ENCODE results near the gene SIPA1L3. TPM values are rescaled to one million over a fixed set of nuclear protein-coding genes. Genes with fewer than 3 reads are reported as not detected.
A peak's percentile ranks its signal among the peaks of the same experiment; 100 is the strongest.

The SIPA1L3 gene
- total and polyA plus RNA-seq, 2 of the 13 experiments (the other 11 are each of a cell fraction or from before 2014, with no cell fraction given): 5.5 to 7.7 TPM

DNA sequence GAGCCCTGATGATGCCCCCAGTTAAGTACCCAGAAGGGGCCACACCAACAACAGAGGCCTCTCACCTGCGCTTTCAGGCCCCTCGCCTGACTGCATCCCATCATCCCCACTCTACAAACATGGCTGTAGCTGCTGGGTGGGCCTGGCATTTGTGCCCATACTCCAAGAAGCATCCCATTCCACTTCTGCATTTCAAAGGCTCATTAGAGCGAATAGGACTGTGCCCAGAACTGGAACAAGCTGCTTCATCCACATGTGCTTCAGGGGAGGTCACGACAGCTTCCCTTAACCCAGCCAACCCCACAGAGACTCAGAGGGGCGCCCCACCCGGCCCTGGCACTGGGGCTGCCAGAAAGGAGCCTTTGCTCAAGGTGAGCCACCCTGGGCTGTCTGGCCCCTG, 156.9 kb downstream of the SIPA1L3 start:
- H3K9me3 ChIP-seq (ENCODE audit: low read length): no peaks in the 10 kb centered on the region
- H3K4me3 ChIP-seq (replicated peaks in 1 of 3; ENCODE audit: insufficient read depth in 1 of 3, low read depth in 2 of 3, low read length in 3 of 3): no peak overlapping the region
- FAIRE-seq (no peak), DNase-seq (ENCODE audit: low spot score) (no peak), ATAC-seq (no peak)
- intact Hi-C loops (cut with micrococcal nuclease; ENCODE audit: unreplicated experiment): no loop called here
- H3K4me2 ChIP-seq (ENCODE audit: low read depth, low read length): no peak overlapping the region
- no peaks in the 10 kb centered on the region for H3K36me3 ChIP-seq (replicated peaks in 1 of 2; ENCODE audit: control insufficient read depth in 1 of 2, insufficient read depth in 2 of 2, low read length in 2 of 2)
- no TSS peak for BruUV-seq (replicated peaks)
- no peak overlapping the region for H3K27ac ChIP-seq (ENCODE audit: extremely low read length, insufficient read depth, low read length)
- TF ChIP-seq, protein P1, sequence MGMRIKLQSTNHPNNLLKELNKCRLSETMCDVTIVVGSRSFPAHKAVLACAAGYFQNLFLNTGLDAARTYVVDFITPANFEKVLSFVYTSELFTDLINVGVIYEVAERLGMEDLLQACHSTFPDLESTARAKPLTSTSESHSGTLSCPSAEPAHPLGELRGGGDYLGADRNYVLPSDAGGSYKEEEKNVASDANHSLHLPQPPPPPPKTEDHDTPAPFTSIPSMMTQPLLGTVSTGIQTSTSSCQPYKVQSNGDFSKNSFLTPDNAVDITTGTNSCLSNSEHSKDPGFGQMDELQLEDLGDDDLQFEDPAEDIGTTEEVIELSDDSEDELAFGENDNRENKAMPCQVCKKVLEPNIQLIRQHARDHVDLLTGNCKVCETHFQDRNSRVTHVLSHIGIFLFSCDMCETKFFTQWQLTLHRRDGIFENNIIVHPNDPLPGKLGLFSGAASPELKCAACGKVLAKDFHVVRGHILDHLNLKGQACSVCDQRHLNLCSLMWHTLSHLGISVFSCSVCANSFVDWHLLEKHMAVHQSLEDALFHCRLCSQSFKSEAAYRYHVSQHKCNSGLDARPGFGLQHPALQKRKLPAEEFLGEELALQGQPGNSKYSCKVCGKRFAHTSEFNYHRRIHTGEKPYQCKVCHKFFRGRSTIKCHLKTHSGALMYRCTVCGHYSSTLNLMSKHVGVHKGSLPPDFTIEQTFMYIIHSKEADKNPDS (CRISPR knock-in tag; IDR thresholded peaks at IDR 0.05): no peak
- TF ChIP-seq ZFP36L2 (CRISPR knock-in tag; IDR thresholded peaks at IDR 0.05): no peak
- no peak for TF ChIP-seq ZNF317 (CRISPR knock-in tag; IDR thresholded peaks at IDR 0.05)
- TF ChIP-seq ZNF674 (CRISPR knock-in tag; IDR thresholded peaks at IDR 0.05; ENCODE audit: low read depth): no peak
- no peak for TF ChIP-seq ZNF720 (CRISPR knock-in tag; IDR thresholded peaks at IDR 0.05)
- 97% methylated on average over 4 of the region's 6 CpGs for WGBS (ENCODE audit: low lambda C conversion rate)
- no peaks in the 10 kb centered on the region for H3K4me1 ChIP-seq (ENCODE audit: insufficient read depth, low read length)
- ChIA-PET POLR2A (no interaction called here), CTCF (ENCODE audit: low intra/inter-chr PET ratio, low total read pairs) (no interaction called here)
- H4K20me1 ChIP-seq (ENCODE audit: insufficient read depth, low read length): no peaks in the 10 kb centered on the region
- no peak overlapping the region for H3K9ac ChIP-seq (ENCODE audit: insufficient read depth, low read depth, low read length)
- no peaks in the 10 kb centered on the region for H3K79me2 ChIP-seq (ENCODE audit: insufficient read depth, low read length)
- in situ Hi-C loops (cut with HindIII; ENCODE audit: extremely low pct_ligation_motif_present, low pct_unique_long_range_greater_than_20kb): no loop called here
- H2AFZ ChIP-seq (ENCODE audit: low read length): no peak overlapping the region
- H3K27me3 ChIP-seq (ENCODE audit: control insufficient read depth in 1 of 2, insufficient read depth in 2 of 2, low read length in 2 of 2): no peaks in the 10 kb centered on the region

DNA sequence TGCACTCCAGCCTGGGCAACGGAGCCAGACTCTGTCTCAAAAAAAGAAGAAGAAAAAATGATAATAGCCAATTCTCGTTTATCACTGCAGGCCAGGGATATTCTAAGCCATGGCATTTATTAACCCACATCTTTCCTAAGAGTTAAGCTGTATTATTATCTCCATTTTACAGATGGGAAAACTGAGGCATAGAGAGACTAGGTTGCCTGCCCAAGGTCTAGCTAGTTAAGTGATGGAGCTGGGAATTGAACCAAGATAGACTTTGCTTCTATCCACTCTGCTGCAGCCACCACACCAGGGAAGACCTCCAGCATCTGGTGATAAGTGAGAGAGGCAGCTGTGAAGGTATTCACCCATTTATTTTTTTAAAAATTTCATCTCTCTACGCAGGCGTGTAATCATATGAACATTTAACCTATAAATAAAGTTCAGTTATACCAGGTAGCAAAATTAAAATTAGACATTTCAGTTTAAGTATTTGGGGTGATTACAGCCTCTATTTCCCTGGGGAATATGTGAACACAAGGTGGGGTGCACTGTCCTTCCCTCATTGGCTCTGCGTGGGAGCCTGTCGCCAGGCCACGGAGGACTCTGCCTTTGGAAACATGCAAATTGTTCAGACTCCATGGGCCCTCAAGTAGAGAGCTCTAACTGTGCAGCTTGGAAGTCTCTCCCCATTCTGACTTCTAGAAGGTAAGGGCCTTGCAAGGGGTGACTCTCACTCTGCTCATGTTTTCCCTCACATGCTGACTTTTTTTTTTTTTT, 157.8 kb downstream of the SIPA1L3 start:
- H3K27me3 ChIP-seq (ENCODE audit: control insufficient read depth in 1 of 2, insufficient read depth in 2 of 2, low read length in 2 of 2): no peaks in the 10 kb centered on the region
- TF ChIP-seq ZNF773 (CRISPR knock-in tag; IDR thresholded peaks at IDR 0.05; ENCODE audit: borderline replicate concordance) (no peak), ZNF629 (CRISPR knock-in tag; conservative IDR thresholded peaks at IDR 0.05) (peak; percentile 74), BHLHE40 (IDR thresholded peaks at IDR 0.05; ENCODE audit: low read length) (no peak), ZNF772 (CRISPR knock-in tag; IDR thresholded peaks at IDR 0.05) (no peak), RNF2 (conservative IDR thresholded peaks at IDR 0.05; ENCODE audit: low read depth) (no peak), ZNF296 (CRISPR knock-in tag; conservative IDR thresholded peaks at IDR 0.05) (no peak), EED (CRISPR knock-in tag; IDR thresholded peaks at IDR 0.05) (no peak)
- TF ChIP-seq, protein P2, sequence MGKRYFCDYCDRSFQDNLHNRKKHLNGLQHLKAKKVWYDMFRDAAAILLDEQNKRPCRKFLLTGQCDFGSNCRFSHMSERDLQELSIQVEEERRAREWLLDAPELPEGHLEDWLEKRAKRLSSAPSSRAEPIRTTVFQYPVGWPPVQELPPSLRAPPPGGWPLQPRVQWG (CRISPR knock-in tag; IDR thresholded peaks at IDR 0.05; ENCODE audit: borderline replicate concordance, low read depth): no peak
- in situ Hi-C loops (cut with HindIII; ENCODE audit: extremely low pct_ligation_motif_present, low pct_unique_long_range_greater_than_20kb): no loop called here
- no peak overlapping the region for H2AFZ ChIP-seq (ENCODE audit: low read length)
- FAIRE-seq (no peak), DNase-seq (ENCODE audit: low spot score) (no peak), ATAC-seq (no peak)
- no peaks in the 10 kb centered on the region for H3K79me2 ChIP-seq (ENCODE audit: insufficient read depth, low read length)
- 92% methylated on average over 6 of the region's 7 CpGs for WGBS (ENCODE audit: low lambda C conversion rate)
- H3K36me3 ChIP-seq (replicated peaks in 1 of 2; ENCODE audit: control insufficient read depth in 1 of 2, insufficient read depth in 2 of 2, low read length in 2 of 2): no peaks in the 10 kb centered on the region
- no peaks in the 10 kb centered on the region for H4K20me1 ChIP-seq (ENCODE audit: insufficient read depth, low read length)
- no peak overlapping the region for H3K27ac ChIP-seq (ENCODE audit: extremely low read length, insufficient read depth, low read length)
- H3K4me1 ChIP-seq (ENCODE audit: insufficient read depth, low read length): no peaks in the 10 kb centered on the region
- BruUV-seq (replicated peaks): no TSS peak
- no peaks in the 10 kb centered on the region for H3K9me3 ChIP-seq (ENCODE audit: low read length)
- H3K4me2 ChIP-seq (ENCODE audit: low read depth, low read length): no peak overlapping the region
- ChIA-PET POLR2A (no interaction called here), CTCF (ENCODE audit: low intra/inter-chr PET ratio, low total read pairs) (no interaction called here)
- no peak overlapping the region for H3K4me3 ChIP-seq (replicated peaks in 1 of 3; ENCODE audit: insufficient read depth in 1 of 3, low read depth in 2 of 3, low read length in 3 of 3)
- no peak overlapping the region for H3K9ac ChIP-seq (ENCODE audit: insufficient read depth, low read depth, low read length)
- intact Hi-C loops (cut with micrococcal nuclease; ENCODE audit: unreplicated experiment): no loop called here
